BJ (cell line): ENCODE results near the gene ARHGAP42. TPM values are rescaled to one million over a fixed set of nuclear protein-coding genes. Genes with fewer than 3 reads are reported as not detected.

Experiments used
- CTCF ChIA-PET: fragments of 350-600 bp; formaldehyde crosslinking; extraction: SDS; loops from one replicate; lab custom pipeline; 2021; ENCODE audit warnings: antibody characterized with exemption, inconsistent platforms; lab: Yijun Ruan, JAX
- POLR2A ChIA-PET: fragments of 300-600 bp; sonication (Branson Sonifier 250); formaldehyde crosslinking; extraction: SDS; loops from one replicate; lab custom pipeline; 2021; ENCODE audit warnings: antibody characterized with exemption; lab: Charles Lee
- DNase-seq: peaks from one replicate; pipeline ENCODE4 v3.0.0-alpha.2; 2011; ENCODE audit warnings: low read depth
- H3K27me3 ChIP-seq: 2 replicates; pipeline ENCODE4 v1.6.0; 2011; ENCODE audit warnings: low read length; ENCODE audit not compliant: control insufficient read depth, insufficient read depth
- H3K36me3 ChIP-seq: 2 replicates; pipeline ENCODE4 v1.5.1; 2011; ENCODE audit warnings: low read length; ENCODE audit not compliant: control insufficient read depth, insufficient read depth
- H3K4me3 ChIP-seq: 2 replicates; pipeline ENCODE4 v1.5.1; 2011; ENCODE audit warnings: low read depth, mild to moderate bottlenecking, control low read depth, low read length
- polyA plus RNA-seq: library from polyadenylated mRNA; depleted of rRNA; stranded (reverse); fragments of >200 nt; gene quantifications from 2 replicates; pipeline ENCODE4 v1.2.3, GENCODE V29; 2011
- TF ChIP-seq, protein P1 (sequence below): IDR thresholded peaks from 2 replicates; pipeline ENCODE4 v1.5.1; 2011; ENCODE audit warnings: low read depth, mild to moderate bottlenecking, control low read depth, inconsistent platforms, low read length, moderate library complexity; ENCODE audit not compliant: insufficient read depth

The ARHGAP42 gene
- polyA plus RNA-seq, 1 experiment = 0.76 TPM

GRCh38 chr11:100673063-100673462 is 14.0 kb upstream of the ARHGAP42 start:
- ChIA-PET CTCF (interaction anchor here (2.4 kb wide), 1 partner anchor 8 kb away, joined by 9 read pairs; no protein-coding TSS in a partner anchor), POLR2A (no interaction called here)
- TF ChIP-seq, protein P1, sequence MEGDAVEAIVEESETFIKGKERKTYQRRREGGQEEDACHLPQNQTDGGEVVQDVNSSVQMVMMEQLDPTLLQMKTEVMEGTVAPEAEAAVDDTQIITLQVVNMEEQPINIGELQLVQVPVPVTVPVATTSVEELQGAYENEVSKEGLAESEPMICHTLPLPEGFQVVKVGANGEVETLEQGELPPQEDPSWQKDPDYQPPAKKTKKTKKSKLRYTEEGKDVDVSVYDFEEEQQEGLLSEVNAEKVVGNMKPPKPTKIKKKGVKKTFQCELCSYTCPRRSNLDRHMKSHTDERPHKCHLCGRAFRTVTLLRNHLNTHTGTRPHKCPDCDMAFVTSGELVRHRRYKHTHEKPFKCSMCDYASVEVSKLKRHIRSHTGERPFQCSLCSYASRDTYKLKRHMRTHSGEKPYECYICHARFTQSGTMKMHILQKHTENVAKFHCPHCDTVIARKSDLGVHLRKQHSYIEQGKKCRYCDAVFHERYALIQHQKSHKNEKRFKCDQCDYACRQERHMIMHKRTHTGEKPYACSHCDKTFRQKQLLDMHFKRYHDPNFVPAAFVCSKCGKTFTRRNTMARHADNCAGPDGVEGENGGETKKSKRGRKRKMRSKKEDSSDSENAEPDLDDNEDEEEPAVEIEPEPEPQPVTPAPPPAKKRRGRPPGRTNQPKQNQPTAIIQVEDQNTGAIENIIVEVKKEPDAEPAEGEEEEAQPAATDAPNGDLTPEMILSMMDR = no peak
- Histone ChIP-seq H3K4me3 (no peak overlapping the region), H3K27me3 (no peaks in the 10 kb centered on the region), H3K36me3 (no peaks in the 10 kb centered on the region)
- no peak for DNase-seq

- ChIA-PET CTCF (interaction anchor here (0.6 to 0.9 kb wide), 3 partner anchors 9 to 256 kb away, joined by 3 read pairs; no protein-coding TSS in a partner anchor), POLR2A (no interaction called here)
- DNase-seq = no peak
- Histone ChIP-seq H3K36me3 (no peaks in the 10 kb centered on the region), H3K27me3 (no peaks in the 10 kb centered on the region), H3K4me3 (no peak overlapping the region)
- TF ChIP-seq, protein P1 = no peak
Measured at GRCh38 chr11:100674212-100674611, 12.9 kb upstream of the ARHGAP42 start.

DNA sequence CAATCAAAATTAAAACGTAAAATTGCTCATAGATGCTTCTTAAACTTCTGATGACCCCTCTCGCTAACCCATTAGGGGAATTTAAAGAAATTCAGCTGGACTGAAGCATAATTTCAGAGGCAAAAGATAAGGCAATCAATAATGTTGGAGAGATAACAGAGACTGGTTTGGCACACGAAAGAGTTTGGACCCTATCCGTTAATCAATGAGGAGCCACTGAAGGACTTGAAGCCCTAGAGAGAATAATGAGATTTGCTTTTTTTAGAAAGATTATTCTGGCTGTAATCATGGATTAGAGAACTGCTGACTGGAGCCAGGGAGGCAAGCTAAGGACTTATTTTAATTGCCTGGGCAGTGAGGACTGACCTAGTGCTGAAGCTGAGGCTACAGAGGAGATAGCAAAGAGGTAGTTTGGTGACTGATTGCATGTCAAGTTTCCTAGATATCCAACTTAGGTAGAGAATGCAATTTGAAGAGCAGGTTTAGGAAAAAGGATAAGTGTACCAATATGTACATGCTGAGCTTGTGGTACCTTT is 11.9 kb upstream of the ARHGAP42 start:
- DNase-seq = no peak
- CTCF ChIA-PET = interaction anchor here (0.6 to 1.6 kb wide), 2 partner anchors 12 to 321 kb away, joined by 3 to 4 read pairs; no protein-coding TSS in a partner anchor
- H3K27me3 ChIP-seq = no peaks in the 10 kb centered on the region
- no peak overlapping the region for H3K4me3 ChIP-seq
- H3K36me3 ChIP-seq = no peaks in the 10 kb centered on the region
- POLR2A ChIA-PET = no interaction called here
- TF ChIP-seq, protein P1 = no peak

- Histone ChIP-seq H3K4me3 (no peak overlapping the region), H3K27me3 (no peaks in the 10 kb centered on the region), H3K36me3 (no peaks in the 10 kb centered on the region)
- CTCF ChIA-PET = interaction anchor here (1.6 kb wide), 1 partner anchor 11 kb away, joined by 4 read pairs; no protein-coding TSS in a partner anchor
- POLR2A ChIA-PET = no interaction called here
- DNase-seq = no peak
- TF ChIP-seq, protein P1 = no peak
Measured at GRCh38 chr11:100676901-100677300, 10.2 kb upstream of the ARHGAP42 start.

- DNase-seq = no peak
- Histone ChIP-seq H3K36me3 (no peaks in the 10 kb centered on the region), H3K27me3 (no peaks in the 10 kb centered on the region), H3K4me3 (no peak overlapping the region)
- TF ChIP-seq, protein P1 = no peak
- POLR2A ChIA-PET = no interaction called here
- CTCF ChIA-PET = interaction anchor here (1.0 to 1.1 kb wide), 2 partner anchors 10 to 101 kb away, joined by 3 read pairs; no protein-coding TSS in a partner anchor
Measured at GRCh38 chr11:100677796-100678195, 9.3 kb upstream of the ARHGAP42 start.
